Activated T-cell treated with anti-CD3 and anti-CD28 coated beads, Interleukin-2, amount 50 U/mL, for 1 hour (primary cell): Measurements from ENCODE around the gene OR2A25.
"Not testable (repeated sequence)": the region's sequence is repeated elsewhere in the genome, so short reads cannot be mapped to it uniquely, and the experiment has no call there.

Experiments used
- DNase-seq: peaks from one replicate; pipeline ENCODE4 v3.0.0-alpha.2; 2020

The OR2A25 gene, protein sequence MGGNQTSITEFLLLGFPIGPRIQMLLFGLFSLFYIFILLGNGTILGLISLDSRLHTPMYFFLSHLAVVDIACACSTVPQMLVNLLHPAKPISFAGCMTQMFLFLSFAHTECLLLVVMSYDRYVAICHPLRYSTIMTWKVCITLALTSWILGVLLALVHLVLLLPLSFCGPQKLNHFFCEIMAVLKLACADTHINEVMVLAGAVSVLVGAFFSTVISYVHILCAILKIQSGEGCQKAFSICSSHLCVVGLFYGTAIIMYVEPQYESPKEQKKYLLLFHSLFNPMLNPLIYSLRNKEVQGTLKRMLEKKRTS

GRCh38 chr7:144069511-144069910, at the start of gene OR2A25:
TSS of gene OR2A25 (plus strand) at chr7:144069811. CDS start at chr7:144074220, 4,409 bp downstream.
- DNase-seq, result no peak

DNA sequence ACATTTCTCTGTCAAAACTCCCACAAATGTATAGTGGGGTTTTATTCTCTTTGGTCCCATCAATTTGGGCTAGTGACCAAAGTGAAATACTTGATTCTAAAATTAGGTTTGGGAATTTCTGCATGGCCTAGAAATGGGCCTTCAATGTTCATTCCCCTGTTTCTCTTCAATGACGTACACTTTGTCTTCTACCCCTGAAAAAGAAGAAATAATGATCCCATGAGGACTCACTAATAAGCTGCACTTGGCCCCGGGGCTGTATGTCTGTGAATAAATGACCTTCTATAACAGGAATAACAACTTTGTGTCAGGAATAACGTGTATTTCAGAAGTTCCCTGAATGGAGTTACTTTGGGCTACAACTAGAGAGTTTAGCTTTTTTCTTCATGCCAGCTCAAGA, 49.3 kb upstream of the OR2A25 start:
- no peak for DNase-seq

DNA sequence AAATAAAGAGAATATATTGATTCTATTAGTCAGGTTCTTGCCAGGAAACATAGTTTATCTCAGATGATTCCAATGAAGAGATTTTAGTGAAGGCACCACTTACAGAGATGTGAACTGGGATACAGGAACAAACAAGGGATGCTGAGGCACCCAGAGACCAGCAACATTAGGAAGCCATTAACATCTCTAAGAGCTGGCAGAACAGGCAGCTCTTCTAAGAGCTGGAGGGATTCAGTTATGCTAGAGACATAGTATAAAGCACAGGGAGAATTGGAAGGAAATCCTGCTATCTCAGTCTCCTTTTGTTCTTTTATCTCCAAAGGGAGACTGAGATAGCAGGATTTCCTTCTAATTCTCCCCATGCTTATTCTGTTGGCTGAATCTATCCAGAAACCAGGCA, 47.4 kb upstream of the OR2A25 start:
- no peak for DNase-seq

GRCh38 chr7:144023171-144023827, 46.3 kb upstream of the OR2A25 start:
- DNase-seq, result no peak

- DNase-seq, result no peak
These were observed 45.4 kb upstream of the OR2A25 start for GRCh38 chr7:144024213-144024612.

DNA sequence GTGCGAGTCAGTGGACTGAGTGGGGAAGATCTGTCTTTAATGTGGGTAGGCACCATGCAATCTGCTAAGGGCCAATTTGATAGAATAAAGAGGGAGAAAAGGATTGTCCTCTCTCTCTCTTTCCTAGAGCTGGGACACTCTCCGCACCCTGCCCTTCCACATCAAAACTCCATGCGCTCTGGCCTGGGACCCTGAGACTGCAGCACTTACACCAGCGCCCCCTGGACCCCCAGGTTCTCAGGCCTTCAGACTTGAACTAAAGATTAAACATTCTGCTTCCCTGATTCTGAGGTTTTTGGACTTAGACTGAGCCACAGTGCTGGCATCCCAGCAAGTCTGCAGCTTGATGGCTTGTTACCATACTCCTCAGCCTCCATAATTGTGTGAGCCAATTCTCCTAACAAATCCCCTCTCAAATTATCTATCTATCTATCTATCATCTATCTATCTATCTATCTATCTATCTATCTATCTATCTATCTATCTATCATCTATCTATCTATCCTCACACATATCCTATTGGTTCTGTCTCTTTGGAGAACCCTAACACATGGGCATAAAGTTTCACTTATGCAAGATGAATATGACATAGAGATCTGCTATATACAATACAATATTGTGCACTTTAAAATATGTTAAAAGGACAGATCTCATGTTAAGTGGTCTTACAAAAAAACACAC, 43.3 kb upstream of the OR2A25 start:
- DNase-seq, result no peak

- DNase-seq, result no peak
These were observed 42.5 kb upstream of the OR2A25 start for GRCh38 chr7:144027070-144027469.

DNA sequence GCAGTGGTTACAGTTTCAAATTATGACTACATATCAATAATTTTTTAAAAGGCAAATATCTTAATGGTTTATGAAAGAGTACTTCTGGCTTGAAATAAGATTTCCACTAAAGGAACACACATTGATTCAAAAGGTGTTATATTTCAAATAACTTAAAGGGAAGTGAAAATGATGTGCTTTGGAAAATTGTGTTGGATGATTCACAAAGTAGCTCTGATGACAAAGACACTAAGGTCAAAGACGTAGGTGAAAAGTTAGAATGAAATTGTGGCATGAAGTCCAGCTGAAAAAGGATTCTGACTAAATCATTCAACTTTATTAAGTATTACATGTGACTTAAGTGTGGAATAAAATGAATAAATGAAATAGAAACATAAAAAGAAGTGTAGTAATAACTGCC, 41.6 kb upstream of the OR2A25 start:
- no peak for DNase-seq

GRCh38 chr7:144028547-144028946, 41.1 kb upstream of the OR2A25 start:
- no peak for DNase-seq

GRCh38 chr7:144032516-144032915, 37.1 kb upstream of the OR2A25 start:
- no peak for DNase-seq

GRCh38 chr7:144032985-144033709, 36.5 kb upstream of the OR2A25 start:
- no peak for DNase-seq

- DNase-seq, result no peak
These were observed 34.2 kb upstream of the OR2A25 start for GRCh38 chr7:144035385-144035784.

- no peak for DNase-seq
These were observed 33.2 kb upstream of the OR2A25 start for GRCh38 chr7:144036302-144036885.

- DNase-seq, result no peak
These were observed 32.1 kb upstream of the OR2A25 start for GRCh38 chr7:144037414-144038035.

GRCh38 chr7:144038887-144039286, 30.7 kb upstream of the OR2A25 start:
- DNase-seq, result no peak

DNA sequence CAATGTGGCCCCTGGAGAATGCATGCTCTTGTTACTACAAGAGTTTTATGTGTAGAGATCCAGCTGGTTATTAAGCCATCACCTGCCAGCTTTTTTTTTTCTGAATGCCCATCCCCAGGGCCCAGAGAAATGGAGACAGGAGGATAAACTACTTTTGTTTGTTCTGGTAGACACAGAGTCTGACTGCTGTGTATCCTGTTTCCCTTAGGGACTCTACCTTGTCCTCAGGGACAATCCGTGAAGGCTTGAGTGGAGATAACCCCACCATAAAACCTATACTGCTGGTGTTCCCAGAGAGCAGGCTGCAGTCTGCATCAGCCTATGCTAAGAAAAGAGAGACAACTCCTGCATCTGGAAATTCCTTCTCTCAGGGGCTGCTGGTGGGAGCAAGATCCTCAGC, 21.0 kb upstream of the OR2A25 start, which contains the start of gene OR2A5:
Gene OR2A5 (plus strand): TSS at position 301 of the 400 bp plus-strand sequence. CDS start 1,454 bp downstream, outside the sequence.
- no peak for DNase-seq

- DNase-seq, result no peak
These were observed 20.1 kb upstream of the OR2A25 start for GRCh38 chr7:144049491-144049890.

- DNase-seq, result no peak
These were observed 19.5 kb upstream of the OR2A25 start for GRCh38 chr7:144050093-144050492.

DNA sequence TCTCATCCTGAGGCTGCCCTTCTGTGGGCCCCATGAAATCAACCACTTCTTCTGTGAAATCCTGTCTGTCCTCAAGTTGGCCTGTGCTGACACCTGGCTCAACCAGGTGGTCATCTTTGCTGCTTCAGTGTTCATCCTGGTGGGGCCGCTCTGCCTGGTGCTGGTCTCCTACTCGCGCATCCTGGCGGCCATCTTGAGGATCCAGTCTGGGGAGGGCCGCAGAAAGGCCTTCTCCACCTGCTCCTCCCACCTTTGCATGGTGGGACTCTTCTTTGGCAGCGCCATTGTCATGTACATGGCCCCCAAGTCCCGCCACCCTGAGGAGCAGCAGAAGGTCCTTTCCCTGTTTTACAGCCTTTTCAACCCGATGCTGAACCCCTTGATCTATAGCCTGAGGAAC, 18.7 kb upstream of the OR2A25 start:
- not testable (repeated sequence) for DNase-seq

GRCh38 chr7:144057954-144058353, 11.7 kb upstream of the OR2A25 start:
- DNase-seq, result no peak

DNA sequence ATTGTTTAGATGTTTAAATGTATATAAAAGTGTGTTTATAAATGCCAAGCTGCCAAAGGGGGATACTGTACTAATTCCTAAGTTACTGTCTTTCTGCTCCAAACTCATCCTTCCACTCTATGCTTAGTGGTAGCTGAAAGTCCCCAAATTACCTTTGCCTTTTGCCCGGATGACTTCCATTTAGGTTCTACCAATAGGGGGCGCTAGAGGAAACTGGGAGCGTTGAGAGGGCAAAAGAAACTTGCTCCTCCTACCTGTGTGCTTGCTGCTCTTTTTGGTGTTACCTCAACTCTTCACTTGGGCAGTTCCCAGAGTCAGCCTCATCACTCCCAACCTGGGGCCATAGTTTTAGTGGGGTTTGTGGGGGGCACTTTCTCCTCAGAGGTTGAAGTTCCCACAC, 5.9 kb upstream of the OR2A25 start:
- no peak for DNase-seq

GRCh38 chr7:144069953-144070352, 342 bp downstream of the OR2A25 start:
- DNase-seq, result no peak
